GM03348 (cell line): ENCODE results near the gene DLD.
"Not testable (repeated sequence)": the region's sequence is repeated elsewhere in the genome, so short reads cannot be mapped to it uniquely, and the experiment has no call there.

Source experiments
- DNase-seq: peaks from one replicate; pipeline ENCODE4 v3.0.0; 2012; ENCODE audit warnings: low spot score

The DLD gene

GRCh38 chr7:107890962-107891635 lies at the start of gene DLD:
DLD (plus strand) TSS chr7:107891183; CDS start chr7:107891251, 68 bp downstream.
- peak; percentile 97 for DNase-seq

GRCh38 chr7:107842213-107842612 lies 48.8 kb upstream of the DLD start:
- DNase-seq, result no peak

DNA sequence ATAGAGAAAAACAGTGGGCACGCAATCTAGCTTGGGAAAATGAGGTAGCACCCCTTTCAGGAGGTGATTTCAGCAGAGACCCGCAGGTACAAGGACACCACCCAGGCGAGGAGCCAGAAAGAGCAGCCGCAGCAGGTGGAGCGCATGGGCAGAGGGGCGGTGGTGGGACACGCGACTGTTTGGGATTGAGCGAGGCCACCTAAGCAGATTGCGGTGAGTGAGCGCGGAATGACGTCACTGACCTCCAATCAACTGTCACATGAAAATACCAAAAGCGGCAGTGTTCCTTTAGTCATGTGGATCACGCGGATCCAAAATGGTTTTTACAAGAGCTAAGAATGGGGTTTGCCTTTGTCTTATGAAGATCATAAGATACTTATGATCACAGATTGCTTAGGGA lies 47.8 kb upstream of the DLD start:
- DNase-seq, result no peak

GRCh38 chr7:107846324-107846723 lies 44.7 kb upstream of the DLD start:
- no peak for DNase-seq

GRCh38 chr7:107847168-107847835 lies 43.7 kb upstream of the DLD start:
- no peak for DNase-seq

DNA sequence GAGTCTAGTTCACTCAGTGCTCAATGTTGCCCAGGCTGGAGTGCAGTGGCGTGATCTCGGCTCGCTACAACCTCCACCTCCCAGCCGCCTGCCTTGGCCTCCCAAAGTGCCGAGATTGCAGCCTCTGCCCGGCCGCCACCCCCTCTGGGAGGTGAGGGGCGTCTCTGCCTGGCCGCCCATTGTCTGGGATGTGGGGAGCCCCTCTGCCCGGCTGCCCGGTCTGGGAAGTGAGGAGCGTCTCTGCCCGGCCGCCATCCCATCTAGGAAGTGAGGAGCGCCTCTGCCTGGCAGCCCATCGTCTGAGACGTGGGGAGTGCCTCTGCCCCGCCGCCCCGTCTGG lies 43.2 kb upstream of the DLD start:
- DNase-seq, result not testable (repeated sequence)

DNA sequence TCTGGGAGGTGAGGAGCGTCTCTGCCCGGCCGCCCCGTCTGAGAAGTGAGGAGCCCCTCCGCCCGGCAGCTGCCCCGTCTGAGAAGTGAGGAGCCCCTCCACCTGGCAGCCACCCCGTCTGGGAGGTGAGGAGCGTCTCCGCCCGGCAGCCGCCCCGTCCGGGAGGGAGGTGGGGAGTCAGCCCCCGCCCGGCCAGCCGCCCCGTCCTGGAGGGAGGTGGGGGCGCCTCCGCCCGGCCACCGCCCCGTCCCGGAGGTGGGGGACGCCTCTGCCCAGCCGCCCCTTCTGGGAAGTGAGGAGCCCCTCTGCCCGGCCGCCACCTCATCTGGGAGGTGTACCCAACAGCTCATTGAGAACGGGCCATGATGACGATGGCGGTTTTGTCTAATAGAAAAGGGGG lies 42.8 kb upstream of the DLD start:
- not testable (repeated sequence) for DNase-seq

DNA sequence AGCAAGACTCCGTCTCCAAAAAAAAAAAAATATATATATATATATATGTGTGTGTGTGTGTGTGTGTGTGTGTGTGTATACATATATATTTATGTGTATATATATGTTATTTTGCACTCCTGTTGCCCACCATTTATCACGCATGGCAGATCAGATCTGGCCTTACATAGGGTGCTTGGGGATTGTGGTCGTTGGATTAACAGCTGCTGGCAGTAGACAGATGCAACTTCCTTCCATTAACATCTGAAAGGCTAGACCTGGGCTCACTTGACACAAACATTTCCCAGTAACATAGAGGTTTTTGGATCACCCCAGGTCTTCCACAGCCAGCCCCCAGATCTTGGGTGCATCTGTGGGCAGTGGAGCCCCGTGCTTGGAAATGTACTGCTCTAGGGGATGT lies 40.8 kb upstream of the DLD start:
- no peak for DNase-seq

- DNase-seq, result peak; percentile 18
Observed at GRCh38 chr7:107850643-107851042, 40.3 kb upstream of the DLD start.

DNA sequence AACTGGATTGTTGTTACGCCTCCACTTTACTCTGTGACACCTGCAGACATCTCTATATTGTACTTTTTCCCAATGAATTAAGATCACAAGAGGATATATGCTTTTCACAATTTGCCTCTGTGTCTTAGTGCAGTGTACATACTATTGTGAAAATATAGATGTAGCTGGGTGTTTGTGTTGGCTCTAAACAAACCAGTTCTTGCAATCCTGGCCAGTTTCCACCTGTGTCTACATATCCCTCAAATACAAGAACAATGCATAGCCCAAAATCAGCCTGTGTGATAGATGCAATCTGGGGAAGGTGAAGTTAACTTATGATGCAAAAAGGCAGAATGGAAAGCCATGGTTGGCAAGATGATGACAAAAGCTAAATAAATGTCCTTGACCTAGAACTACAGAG lies 36.5 kb upstream of the DLD start:
- no peak for DNase-seq

- DNase-seq, result no peak
Observed at GRCh38 chr7:107854989-107855388, 36.0 kb upstream of the DLD start.

GRCh38 chr7:107856806-107857540 lies 34.0 kb upstream of the DLD start:
- DNase-seq, result no peak

- peak; percentile 27 for DNase-seq
Observed at GRCh38 chr7:107857541-107857912, 33.5 kb upstream of the DLD start.

DNA sequence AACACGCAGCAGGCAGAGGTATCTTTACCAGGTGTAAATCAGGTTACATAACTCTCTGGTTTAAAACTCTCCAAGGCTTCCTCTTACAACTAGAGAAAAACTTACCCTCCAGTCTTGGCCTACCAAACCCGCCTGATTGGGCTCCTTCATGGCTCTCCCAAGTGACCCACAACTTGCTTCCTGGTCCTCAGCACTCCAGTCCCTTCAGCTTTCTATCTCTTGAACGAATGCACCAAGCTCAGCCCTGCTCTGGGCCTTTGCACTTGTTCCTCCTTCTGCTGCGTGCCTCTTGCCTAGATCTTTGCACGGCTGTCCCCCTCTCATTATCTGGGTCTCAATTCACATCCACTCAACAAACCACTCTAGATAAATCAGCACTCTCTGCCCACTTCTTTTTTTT lies 32.7 kb upstream of the DLD start:
- DNase-seq, result no peak

GRCh38 chr7:107860279-107860961 lies 30.6 kb upstream of the DLD start:
- DNase-seq, result no peak

- DNase-seq, result peak; percentile 27
Observed at GRCh38 chr7:107860981-107861652, 29.9 kb upstream of the DLD start.

- no peak for DNase-seq
Observed at GRCh38 chr7:107865956-107866775, 24.8 kb upstream of the DLD start.

- DNase-seq, result no peak
Observed at GRCh38 chr7:107867858-107868466, 23.0 kb upstream of the DLD start.

DNA sequence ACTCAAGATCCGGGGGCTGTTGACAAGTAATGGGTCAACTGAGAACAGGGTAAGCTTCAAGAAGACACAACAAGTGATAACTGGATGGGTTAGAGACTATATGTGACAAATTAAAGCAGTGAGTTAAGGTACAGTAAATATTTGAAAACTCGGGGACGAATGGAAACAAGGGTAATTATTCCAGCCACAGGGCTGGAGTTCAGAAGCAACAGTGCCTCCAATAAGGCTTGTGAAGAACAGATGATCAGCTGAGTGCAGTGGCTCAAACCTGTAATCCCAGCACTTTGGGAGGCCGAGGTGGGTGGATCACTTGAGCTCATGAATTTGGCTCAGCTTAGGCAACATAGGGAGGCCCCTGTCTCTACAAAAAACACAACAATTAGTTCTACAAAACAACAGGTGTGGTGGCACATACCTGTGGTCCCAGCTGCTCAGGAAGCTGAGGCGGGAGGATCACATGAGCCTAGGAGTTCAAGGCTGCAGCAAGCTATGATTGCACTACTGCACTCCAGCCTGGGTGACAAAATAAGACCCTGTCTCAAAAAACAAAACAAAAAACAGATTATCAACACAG lies 20.5 kb upstream of the DLD start:
- no peak for DNase-seq

- DNase-seq, result no peak
Observed at GRCh38 chr7:107874111-107874510, 16.9 kb upstream of the DLD start.
